ENCODE measurements around the gene TLE2. TPM values are rescaled to one million over a fixed set of nuclear protein-coding genes. Genes with fewer than 3 reads are reported as not detected.

Gene TLE2
- total RNA-seq, 2 experiments from 2014 or later = 1.2 to 1.6 TPM

GRCh38 chr19:3035542-3036118, 6.5 kb upstream of the TLE2 start:
- ChIA-PET CTCF (ENCODE audit: unreplicated experiment) (interaction anchor here (0.5 to 1.3 kb wide), 6 partner anchors 58 to 240 kb away, joined by 3 to 7 read pairs (median 4); partner anchors contain the start of gene TLE6), POLR2A (interaction anchor here (0.6 to 1.8 kb wide), 16 partner anchors 11 to 1804 kb away, joined by 3 to 12 read pairs (median 4); partner anchors contain the start of gene TLE6)
- BruUV-seq (replicated peaks) = no TSS peak
- H3K4me2 ChIP-seq (ENCODE audit: low read length) = peak overlapping the region; percentile 92
- TF ChIP-seq EZH2phosphoT487 (IDR thresholded peaks at IDR 0.05; ENCODE audit: borderline replicate concordance, low read depth, low read length) = no peak
- no peak for TF ChIP-seq CTCF (conservative IDR thresholded peaks at IDR 0.05; ENCODE audit: low read length)
- H2AFZ ChIP-seq (ENCODE audit: low read length) = peak overlapping the region; percentile 82
- peak; percentile 100 for DNase-seq (ENCODE audit: low spot score)
- no peaks in the 10 kb centered on the region for H3K36me3 ChIP-seq (ENCODE audit: insufficient read depth, low read length)
- H3K79me2 ChIP-seq (ENCODE audit: insufficient read depth, low read depth, low read length) = no peaks in the 10 kb centered on the region
- no peaks in the 10 kb centered on the region for H3K9me3 ChIP-seq (ENCODE audit: low read length)
- H3K4me3 ChIP-seq (ENCODE audit: low read depth, low read length, poor library complexity, severe bottlenecking) = peak overlapping the region; percentile 74
- peaks cover 15% of the 10 kb centered on the region for H3K4me1 ChIP-seq (ENCODE audit: insufficient read depth, low read length, poor library complexity, severe bottlenecking)
- intact Hi-C loops (cut with micrococcal nuclease; ENCODE audit: unreplicated experiment) = loop anchor here (1.0 kb wide), 3 partner anchors 30 to 66 kb away; partner anchors contain the start of gene TLE6
- no peaks in the 10 kb centered on the region for H4K20me1 ChIP-seq (ENCODE audit: insufficient read depth, low read length)
- H3K9me2 ChIP-seq (ENCODE audit: insufficient read depth, low read length) = no peaks in the 10 kb centered on the region
- H3K27ac ChIP-seq (ENCODE audit: low read depth, low read length, poor library complexity, severe bottlenecking) = peak overlapping the region; percentile 67

- ChIA-PET CTCF (ENCODE audit: unreplicated experiment) (interaction anchor here (0.5 to 1.3 kb wide), 4 partner anchors 57 to 241 kb away, joined by 3 to 7 read pairs (median 4); partner anchors contain the start of gene TLE6), POLR2A (interaction anchor here (0.7 to 1.8 kb wide), 15 partner anchors 12 to 1803 kb away, joined by 3 to 12 read pairs (median 3); partner anchors contain the start of gene TLE6)
- H3K4me1 ChIP-seq (ENCODE audit: insufficient read depth, low read length, poor library complexity, severe bottlenecking) = peaks cover 15% of the 10 kb centered on the region
- no peaks in the 10 kb centered on the region for H4K20me1 ChIP-seq (ENCODE audit: insufficient read depth, low read length)
- H3K9me3 ChIP-seq (ENCODE audit: low read length) = no peaks in the 10 kb centered on the region
- H3K79me2 ChIP-seq (ENCODE audit: insufficient read depth, low read depth, low read length) = no peaks in the 10 kb centered on the region
- H2AFZ ChIP-seq (ENCODE audit: low read length) = peak overlapping the region; percentile 53; the same call in 1 of the 2 replicates
- peak overlapping the region; percentile 74 for H3K4me3 ChIP-seq (ENCODE audit: low read depth, low read length, poor library complexity, severe bottlenecking)
- peak overlapping the region; percentile 92 for H3K4me2 ChIP-seq (ENCODE audit: low read length)
- peak overlapping the region; percentile 41 for H3K27ac ChIP-seq (ENCODE audit: low read depth, low read length, poor library complexity, severe bottlenecking)
- intact Hi-C loops (cut with micrococcal nuclease; ENCODE audit: unreplicated experiment) = loop anchor here (1.0 kb wide), 2 partner anchors 30 to 58 kb away; partner anchors contain the start of gene TLE6
- H3K36me3 ChIP-seq (ENCODE audit: insufficient read depth, low read length) = no peaks in the 10 kb centered on the region
- peak; percentile 62 for DNase-seq (ENCODE audit: low spot score)
- TF ChIP-seq CTCF (conservative IDR thresholded peaks at IDR 0.05; ENCODE audit: low read length) (no peak), EZH2phosphoT487 (IDR thresholded peaks at IDR 0.05; ENCODE audit: borderline replicate concordance, low read depth, low read length) (no peak)
- no peaks in the 10 kb centered on the region for H3K9me2 ChIP-seq (ENCODE audit: insufficient read depth, low read length)
- BruUV-seq (replicated peaks) = TSS peak; percentile 98
Observed at GRCh38 chr19:3034656-3035541, 5.8 kb upstream of the TLE2 start.
